ENCODE data around the gene PTPRG.

DNA sequence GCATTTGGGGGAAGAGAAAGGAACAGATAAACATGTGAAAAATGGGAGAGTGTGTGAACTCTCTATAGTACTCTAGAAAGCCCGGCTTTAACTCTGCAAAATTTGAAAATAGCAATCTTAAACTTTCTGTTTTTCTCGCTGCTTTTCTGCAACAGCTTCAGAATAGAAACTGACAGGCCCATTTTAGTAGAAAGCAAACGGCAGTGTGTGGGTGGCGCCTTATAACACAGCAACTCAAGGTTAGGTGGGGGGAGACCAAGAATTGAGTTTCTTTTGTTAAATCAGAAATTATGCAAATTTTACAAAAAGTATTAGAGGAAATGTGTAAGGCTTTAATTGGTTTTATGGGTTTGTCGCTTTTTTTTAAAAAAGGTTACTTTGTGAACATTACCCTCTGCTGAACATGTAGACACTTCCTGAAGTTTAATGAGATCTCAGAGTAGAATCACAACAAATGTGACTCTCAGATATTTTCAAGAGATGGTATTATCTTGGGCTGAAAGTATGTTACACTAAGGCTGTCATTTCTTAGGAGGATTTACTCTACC, 107.0 kb downstream of the PTPRG start:
- TF ChIP-seq, protein P1, sequence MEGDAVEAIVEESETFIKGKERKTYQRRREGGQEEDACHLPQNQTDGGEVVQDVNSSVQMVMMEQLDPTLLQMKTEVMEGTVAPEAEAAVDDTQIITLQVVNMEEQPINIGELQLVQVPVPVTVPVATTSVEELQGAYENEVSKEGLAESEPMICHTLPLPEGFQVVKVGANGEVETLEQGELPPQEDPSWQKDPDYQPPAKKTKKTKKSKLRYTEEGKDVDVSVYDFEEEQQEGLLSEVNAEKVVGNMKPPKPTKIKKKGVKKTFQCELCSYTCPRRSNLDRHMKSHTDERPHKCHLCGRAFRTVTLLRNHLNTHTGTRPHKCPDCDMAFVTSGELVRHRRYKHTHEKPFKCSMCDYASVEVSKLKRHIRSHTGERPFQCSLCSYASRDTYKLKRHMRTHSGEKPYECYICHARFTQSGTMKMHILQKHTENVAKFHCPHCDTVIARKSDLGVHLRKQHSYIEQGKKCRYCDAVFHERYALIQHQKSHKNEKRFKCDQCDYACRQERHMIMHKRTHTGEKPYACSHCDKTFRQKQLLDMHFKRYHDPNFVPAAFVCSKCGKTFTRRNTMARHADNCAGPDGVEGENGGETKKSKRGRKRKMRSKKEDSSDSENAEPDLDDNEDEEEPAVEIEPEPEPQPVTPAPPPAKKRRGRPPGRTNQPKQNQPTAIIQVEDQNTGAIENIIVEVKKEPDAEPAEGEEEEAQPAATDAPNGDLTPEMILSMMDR (IDR thresholded peaks at IDR 0.05; ENCODE audit: low read depth, low read length, missing input control) = no peak
- TF ChIP-seq, protein P2, sequence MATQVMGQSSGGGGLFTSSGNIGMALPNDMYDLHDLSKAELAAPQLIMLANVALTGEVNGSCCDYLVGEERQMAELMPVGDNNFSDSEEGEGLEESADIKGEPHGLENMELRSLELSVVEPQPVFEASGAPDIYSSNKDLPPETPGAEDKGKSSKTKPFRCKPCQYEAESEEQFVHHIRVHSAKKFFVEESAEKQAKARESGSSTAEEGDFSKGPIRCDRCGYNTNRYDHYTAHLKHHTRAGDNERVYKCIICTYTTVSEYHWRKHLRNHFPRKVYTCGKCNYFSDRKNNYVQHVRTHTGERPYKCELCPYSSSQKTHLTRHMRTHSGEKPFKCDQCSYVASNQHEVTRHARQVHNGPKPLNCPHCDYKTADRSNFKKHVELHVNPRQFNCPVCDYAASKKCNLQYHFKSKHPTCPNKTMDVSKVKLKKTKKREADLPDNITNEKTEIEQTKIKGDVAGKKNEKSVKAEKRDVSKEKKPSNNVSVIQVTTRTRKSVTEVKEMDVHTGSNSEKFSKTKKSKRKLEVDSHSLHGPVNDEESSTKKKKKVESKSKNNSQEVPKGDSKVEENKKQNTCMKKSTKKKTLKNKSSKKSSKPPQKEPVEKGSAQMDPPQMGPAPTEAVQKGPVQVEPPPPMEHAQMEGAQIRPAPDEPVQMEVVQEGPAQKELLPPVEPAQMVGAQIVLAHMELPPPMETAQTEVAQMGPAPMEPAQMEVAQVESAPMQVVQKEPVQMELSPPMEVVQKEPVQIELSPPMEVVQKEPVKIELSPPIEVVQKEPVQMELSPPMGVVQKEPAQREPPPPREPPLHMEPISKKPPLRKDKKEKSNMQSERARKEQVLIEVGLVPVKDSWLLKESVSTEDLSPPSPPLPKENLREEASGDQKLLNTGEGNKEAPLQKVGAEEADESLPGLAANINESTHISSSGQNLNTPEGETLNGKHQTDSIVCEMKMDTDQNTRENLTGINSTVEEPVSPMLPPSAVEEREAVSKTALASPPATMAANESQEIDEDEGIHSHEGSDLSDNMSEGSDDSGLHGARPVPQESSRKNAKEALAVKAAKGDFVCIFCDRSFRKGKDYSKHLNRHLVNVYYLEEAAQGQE (IDR thresholded peaks at IDR 0.05) = no peak
- TF ChIP-seq HNF4G (IDR thresholded peaks at IDR 0.05) (no peak), TAF1 (conservative IDR thresholded peaks at IDR 0.05) (no peak), SP1 (IDR thresholded peaks at IDR 0.05) (no peak), GABPA (IDR thresholded peaks at IDR 0.05 in 1 of 2, conservative IDR thresholded peaks at IDR 0.05 in 1 of 2) (no peak), JUND (IDR thresholded peaks at IDR 0.05) (no peak), RXRA (IDR thresholded peaks at IDR 0.05) (no peak), RAD21 (IDR thresholded peaks at IDR 0.05) (no peak), YY1 (IDR thresholded peaks at IDR 0.05) (no peak)
- TF ChIP-seq, protein P3, sequence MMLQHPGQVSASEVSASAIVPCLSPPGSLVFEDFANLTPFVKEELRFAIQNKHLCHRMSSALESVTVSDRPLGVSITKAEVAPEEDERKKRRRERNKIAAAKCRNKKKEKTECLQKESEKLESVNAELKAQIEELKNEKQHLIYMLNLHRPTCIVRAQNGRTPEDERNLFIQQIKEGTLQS (IDR thresholded peaks at IDR 0.05) = no peak
- TF ChIP-seq, protein P4, sequence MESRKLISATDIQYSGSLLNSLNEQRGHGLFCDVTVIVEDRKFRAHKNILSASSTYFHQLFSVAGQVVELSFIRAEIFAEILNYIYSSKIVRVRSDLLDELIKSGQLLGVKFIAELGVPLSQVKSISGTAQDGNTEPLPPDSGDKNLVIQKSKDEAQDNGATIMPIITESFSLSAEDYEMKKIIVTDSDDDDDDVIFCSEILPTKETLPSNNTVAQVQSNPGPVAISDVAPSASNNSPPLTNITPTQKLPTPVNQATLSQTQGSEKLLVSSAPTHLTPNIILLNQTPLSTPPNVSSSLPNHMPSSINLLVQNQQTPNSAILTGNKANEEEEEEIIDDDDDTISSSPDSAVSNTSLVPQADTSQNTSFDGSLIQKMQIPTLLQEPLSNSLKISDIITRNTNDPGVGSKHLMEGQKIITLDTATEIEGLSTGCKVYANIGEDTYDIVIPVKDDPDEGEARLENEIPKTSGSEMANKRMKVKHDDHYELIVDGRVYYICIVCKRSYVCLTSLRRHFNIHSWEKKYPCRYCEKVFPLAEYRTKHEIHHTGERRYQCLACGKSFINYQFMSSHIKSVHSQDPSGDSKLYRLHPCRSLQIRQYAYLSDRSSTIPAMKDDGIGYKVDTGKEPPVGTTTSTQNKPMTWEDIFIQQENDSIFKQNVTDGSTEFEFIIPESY (IDR thresholded peaks at IDR 0.05) = no peak
- TF ChIP-seq, protein P5, sequence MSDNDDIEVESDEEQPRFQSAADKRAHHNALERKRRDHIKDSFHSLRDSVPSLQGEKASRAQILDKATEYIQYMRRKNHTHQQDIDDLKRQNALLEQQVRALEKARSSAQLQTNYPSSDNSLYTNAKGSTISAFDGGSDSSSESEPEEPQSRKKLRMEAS (IDR thresholded peaks at IDR 0.05) = no peak

All from liver (tissue), 3 donors.